Endothelial cell of hepatic sinusoid (primary cell): ENCODE data around the gene PKD2L1.
"Not testable (repeated sequence)": the region's sequence is repeated elsewhere in the genome, so short reads cannot be mapped to it uniquely, and the experiment has no call there.

Source experiments
- in situ Hi-C: cut with HindIII; loops from 2 replicates; pipeline ENCODE4 v1.10.0; 2017; ENCODE audit warnings: low sequenced_read_pairs

Gene PKD2L1

DNA sequence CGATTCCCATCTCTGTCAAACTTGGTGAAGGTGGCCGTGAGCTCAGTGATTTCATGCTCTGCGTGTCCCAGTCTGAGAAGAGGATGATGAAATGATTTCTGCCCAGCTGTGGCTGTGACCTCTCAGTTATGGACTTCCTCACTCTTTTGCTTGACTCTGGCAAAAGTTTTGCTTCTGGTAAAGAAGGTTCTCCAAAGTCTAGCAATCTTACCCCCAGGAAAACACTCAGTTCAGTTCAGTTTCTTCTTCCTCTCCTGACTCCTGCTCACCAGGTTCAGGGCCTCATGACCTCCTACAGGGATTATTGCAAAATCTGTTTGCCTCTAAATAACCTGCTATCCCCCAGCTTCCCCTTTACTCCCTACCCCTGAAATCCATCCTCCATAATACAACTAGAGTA lies 38.7 kb downstream of the PKD2L1 start:
- in situ Hi-C loops = no loop called here

DNA sequence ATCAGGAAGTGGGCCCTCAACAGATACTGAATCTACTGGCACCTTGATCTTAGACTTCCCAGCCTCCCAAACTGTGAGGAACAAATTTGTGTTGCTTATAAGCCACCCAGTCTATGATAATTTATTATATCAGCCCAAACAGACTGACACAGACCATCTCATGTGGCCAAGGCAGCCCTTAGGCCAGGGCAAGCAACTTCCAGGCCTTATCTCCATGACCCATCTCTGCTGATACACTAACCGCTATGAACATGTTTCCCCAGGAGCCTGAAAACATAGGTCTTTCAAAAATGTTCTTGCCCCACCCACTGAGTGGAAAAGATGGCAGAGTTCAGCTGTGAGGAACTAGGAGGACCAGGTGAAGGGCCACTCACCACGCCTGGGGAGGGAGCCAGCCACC lies 40.4 kb downstream of the PKD2L1 start:
- in situ Hi-C loops = no loop called here

DNA sequence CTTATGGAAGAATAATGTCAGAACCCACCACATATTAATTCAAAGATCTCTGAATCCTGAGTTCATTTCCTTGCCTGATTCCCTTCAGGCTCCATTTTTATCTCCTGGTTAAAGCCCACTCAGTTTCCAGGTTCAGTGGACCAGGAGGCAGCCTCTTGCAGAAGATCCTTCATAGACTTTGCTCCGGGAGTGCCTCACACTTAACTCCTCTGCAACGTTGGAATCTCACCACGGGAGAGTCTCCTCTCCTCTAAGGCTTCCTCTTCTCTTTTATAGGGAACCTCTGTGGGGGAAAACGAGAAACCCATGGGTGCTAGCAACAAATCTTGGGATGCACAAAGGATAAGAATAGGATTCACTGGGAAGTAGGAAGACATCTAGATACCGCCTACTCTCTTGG lies 41.8 kb downstream of the PKD2L1 start:
- in situ Hi-C loops = no loop called here

DNA sequence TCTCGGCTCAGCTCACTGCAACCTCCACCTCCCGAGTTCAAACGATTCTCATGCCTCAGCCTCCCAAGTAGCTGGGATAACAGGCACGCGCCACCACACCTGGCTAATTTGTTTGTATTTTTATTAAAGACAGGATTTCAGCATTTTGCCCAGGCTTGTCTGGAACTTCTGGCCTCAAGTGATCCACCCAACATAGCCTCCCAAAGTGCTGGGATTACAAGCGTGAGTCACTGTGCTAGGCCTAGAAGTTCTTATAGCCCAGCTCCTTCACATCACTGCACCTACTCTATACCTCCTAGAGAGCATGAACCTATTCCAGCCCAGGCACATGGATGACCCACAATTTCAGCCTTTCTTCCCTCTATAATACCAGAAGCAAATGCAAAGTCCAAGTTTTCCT lies 42.3 kb downstream of the PKD2L1 start:
- in situ Hi-C loops = no loop called here

DNA sequence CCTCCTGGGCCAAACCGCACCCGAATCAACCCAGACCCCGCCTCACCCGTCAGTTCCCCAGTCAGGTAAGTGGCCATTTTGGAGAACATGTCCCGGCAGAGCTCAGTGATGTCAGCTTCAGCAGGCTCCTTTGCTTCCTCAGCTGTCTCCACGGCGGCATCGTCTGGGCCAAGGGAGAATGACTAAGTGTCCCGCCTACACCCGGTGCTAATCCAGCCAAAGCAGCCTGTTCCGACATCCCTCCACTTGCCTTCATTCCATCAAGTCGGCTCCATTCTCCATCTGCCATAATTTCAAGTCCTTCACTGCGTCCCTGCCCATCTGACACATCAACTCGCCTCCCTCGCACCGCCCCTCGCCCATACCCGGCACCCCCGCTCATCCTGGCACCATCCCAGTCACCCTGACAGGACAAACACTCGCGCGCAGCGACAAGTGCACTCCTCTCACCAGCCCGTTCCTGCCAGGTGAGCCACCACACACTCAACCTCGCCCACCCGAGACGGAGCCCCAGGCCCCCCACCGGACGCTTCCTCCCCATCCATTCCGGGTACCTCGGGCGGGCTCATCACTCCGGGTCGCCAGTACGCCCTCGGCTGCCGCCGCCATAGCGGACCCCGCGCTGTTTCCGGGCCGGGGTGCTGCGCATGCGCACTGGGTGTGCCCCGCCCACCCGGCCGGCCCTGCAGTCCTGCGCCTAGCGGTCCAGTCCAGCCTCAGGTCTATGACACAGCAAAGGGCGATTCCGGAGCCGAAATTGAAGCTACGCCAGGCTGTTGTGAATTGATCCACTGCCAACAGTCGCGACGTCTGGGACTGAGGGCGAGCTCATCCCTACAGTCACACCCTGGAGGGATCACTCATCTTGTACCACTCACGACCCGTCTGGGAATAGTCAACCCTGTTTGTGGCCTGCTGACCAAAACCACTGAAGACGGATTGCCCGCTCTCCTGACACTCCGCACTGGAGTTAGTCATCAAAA lies 43.7 kb downstream of the PKD2L1 start, which contains the start of gene BLOC1S2:
BLOC1S2 (minus strand) TSS at position 630 of the 983 bp plus-strand sequence; CDS start at position 609, 21 bp downstream.
- in situ Hi-C loops = no loop called here

DNA sequence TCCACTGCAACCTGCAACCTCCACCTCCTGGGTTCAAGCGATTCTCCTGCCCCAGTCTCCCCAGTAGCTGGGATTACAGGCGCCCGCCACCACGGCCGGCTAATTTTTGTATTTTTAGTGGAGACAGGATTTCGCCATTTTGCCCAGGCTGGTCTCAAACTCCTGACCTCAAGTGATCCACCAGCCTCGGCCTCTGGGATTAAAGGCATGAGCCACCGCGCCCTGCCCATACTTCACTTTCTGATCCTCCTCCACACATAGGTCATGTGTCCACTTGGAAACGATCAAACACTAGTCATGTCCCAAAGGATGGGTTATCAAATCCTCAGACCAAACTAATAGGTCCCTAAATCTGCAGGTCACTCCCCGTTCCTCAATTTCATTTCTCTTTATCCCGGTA lies 44.7 kb downstream of the PKD2L1 start:
- in situ Hi-C loops = not testable (repeated sequence)

DNA sequence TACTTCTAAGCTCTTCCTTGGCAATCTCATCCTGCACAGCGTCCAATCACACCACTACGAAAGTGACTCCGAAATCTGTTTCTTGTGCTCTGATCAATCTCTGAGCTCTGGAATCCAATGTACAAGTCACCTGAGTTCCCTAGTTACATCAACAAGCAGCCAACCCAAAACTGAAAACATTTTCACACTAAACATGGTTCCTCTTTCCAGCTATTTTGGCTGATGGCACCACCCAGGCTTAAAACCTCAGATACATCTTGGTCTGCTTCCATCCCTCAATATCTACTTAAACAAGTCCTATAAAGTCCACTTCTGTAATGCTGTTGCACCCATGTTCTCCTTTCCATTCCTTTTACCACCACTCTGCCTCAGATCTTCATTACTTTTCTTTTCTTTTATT lies 47.1 kb downstream of the PKD2L1 start:
- in situ Hi-C loops = no loop called here

DNA sequence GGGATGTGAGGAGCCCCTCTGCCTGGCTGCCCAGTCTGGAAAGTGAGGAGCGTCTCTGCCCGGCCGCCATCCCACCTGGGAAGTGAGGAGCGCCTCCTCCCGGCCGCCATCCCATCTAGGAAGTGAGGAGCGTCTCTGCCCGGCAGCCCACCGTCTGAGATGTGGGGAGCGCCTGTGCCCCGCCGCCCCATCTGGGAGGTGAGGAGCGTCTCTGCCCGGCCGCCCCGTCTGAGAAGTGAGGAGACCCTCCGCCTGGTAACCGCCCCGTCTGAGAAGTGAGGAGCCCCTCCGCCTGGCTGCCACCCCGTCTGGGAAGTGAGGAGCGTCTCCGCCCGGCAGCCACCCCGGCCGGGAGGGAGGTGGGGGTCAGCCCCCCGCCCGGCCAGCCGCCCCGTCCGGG lies 53.1 kb downstream of the PKD2L1 start:
- in situ Hi-C loops = not testable (repeated sequence)

DNA sequence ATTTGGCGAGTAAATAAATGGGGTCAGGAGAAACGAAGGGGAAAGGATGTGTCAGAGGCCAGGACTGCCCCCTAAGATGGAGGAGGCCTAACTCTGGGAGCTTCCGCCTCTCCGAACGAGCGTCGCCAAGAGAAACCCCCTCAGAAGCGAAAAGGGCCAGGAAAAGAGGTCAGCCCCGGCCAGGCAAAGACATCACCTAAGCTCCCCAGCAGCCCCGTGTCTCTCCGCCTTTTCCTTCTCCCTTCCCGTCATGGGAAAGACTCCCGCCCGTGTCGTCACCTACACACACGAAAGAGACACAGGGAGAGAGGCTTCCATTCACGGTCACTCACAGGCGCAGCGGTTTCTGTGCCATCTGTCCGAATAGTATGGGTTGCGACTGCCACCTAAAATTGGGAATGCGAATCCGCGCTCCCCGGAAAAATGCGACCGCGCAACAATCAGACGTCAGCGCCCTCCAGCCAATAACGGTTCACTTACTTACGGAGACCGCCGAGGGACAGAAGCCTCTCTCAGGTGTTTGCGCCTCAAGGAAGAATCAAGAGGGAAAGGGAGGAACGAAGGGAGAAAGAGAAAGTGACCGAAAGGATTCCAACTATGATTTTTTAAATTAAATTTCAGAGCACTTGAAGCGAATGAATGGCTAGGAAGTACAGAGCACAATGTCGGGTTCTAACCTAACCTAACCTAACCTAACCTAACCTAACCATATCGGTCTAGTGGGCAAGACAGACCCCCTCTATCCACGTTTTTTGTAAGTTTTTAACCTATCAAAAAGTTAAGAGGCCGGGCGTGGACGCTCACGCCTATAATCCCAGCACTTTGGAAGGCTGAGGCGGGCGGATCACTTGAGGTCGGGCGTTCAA lies 62.6 kb downstream of the PKD2L1 start, which contains the start of gene CWF19L1:
CWF19L1 (minus strand) TSS at position 400 of the 866 bp plus-strand sequence; CDS start at position 355, 45 bp downstream.
- in situ Hi-C loops = no loop called here

DNA sequence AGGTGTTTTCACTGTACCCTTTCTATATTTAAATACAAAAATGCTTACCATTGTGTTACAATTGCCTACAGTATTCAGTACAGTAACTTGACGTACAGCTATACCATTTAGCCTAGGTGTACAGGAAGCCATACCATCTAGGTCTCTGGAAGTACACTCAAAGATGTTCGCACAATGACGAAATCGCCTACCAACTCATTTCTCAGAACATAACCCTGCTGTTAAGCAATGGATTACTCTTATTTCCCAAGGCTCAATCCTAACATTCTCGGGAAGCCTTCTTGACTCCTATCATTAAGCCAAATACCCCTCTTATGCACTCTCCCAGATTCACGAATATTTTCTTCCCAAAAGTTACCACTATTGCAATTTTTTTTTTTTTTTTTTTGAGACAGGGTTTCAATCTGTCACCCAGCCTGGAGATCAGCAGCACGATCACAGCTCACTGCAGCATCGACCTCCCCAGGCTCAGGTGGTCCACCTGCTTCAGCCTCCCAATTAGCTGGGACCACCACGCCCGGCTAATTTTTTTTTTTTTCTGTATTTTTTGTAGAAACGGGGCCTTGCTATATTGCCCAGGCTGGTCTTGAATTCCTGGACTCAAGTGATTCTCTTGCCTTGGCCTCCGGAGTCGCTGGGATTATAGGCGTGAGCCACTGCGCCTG lies 64.1 kb downstream of the PKD2L1 start:
- in situ Hi-C loops = no loop called here

DNA sequence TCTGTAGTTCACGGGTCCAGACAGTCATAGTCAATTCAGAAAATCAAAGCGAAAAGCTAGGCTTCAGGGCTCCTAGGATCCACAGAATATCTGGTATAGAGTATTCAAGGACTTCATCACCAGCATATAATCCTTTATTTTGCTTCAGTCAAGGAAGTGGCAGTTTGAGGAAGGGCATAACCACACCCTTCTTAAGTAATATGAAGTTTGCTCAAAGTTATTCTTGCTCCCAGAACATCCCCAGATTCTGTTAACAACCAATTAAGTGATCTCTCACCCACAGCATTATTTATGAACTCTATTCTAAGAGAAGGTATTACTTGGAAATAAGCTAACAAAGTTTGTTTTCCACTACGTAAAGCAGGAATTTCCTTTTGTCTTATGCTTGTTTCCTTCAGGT lies 75.8 kb downstream of the PKD2L1 start:
- in situ Hi-C loops = no loop called here

DNA sequence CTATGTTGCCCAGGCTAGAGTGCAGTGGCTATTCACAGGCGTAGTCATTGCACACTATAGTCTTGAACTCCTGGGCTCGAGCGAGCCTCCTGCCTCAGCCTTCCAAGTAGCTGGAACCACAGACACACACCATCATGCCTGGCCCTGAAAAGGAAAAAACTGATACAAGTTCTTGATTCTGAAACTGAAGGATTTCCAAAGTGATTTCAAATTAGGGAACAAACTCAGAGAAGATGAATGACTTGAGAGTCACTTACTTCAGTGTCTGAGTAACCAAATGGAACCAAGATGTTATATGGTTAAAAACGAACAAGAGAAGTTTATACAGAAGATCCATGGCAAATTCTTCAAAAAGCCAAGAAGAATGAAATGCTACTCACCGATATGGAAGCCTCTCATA lies 77.0 kb downstream of the PKD2L1 start:
- in situ Hi-C loops = no loop called here

DNA sequence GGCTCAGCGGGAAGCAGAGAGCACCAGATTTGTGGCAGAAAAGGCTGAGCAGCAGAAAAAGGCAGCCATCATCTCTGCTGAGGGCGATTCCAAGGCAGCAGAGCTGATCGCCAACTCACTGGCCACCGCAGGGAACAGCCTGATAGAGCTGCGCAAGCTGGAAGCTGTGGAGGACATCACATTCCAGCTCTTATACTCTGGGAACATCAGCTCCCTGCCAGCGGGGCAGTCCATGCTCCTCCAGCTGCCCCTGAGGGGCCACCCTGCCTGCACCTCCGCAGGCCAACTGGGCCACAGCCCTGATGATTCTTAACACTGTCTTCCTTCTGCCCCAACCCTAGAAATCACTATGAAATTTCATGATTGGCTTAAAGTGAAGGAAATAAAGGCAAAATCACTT lies 81.2 kb downstream of the PKD2L1 start:
- in situ Hi-C loops = no loop called here

DNA sequence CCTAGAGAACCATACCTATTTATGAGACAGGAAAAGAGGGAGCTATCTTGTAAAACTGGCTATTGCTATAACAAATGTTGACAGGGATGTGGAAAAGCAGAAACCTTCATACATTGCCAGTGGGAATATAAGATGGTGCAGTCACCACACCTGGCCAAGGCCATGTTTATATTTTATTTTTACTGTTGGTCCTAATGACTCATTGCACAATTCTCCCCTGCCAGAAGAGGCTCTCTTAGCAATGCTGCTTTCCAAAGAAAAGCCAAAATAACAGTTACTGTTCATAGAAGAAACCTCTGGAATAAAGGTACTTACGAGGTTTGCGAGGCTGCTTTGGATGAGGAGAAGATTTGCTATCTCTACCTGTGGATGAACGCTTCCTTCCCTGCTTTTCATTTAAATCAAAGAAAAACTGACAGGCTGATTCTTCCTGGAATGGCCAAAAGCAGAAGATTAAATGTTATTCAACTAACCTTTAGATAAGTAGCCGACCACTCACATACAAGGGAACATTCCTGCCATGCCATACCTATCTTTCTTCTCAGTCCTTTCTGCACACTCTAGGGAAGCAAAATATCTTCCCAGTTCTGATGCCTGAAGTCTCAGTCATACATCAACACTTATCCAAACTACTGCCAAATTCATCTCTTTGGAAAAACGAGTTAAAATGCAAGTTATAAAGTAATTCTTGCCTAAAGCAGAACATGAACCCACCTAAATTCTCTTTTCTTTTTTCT lies 84.4 kb downstream of the PKD2L1 start:
- in situ Hi-C loops = no loop called here

DNA sequence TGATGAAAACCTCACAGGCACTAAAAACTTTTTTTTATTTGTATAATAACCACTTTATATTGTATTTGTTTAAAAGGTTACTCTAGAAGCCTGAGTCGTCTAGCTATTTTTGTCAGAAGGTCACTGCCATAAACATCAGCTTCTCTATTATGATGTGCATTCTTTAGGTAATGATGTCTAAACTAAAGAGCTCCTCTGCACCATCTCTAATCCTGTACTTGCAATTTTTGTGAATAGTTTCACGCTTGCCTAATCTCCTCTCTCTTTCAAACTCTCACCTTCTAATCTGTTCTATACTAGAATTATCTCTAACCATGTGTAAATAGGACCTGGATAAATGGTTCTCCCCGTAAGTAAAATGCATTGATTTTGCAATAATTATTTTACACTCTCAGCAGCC lies 90.2 kb downstream of the PKD2L1 start:
- in situ Hi-C loops = loop anchor here (5.0 kb wide), 1 partner anchor 72 kb away; no protein-coding TSS in a partner anchor

DNA sequence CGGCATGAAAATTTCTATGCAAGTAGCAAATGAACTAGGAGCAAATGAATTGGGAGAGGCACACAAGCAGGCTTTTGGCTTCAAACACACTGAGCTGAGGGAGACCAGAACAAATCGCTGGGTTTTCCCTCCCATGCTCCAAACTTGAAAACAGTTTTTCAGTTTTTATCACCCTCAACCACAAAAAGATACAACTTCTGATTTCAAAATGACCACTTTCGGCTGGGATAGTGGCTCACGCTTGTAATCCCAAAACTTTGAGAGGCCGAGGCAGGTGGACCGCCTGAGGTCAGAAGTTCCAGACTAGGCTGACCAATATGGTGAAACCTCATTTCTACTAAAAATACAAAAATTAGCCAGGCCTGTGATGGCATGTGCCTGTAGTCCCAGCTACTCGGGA lies 91.6 kb downstream of the PKD2L1 start:
- in situ Hi-C loops = no loop called here
